K562 (cell line): ENCODE data around the gene POP5. TPM values are rescaled to one million over a fixed set of nuclear protein-coding genes. Genes with fewer than 3 reads are reported as not detected.

Source experiments
- ASH1L ChIP-seq: fragments of 450-650 bp; IDR thresholded peaks from 2 replicates; pipeline ENCODE4 v1.6.1; 2018; ENCODE audit warnings: borderline replicate concordance, mild to moderate bottlenecking, low read depth; ENCODE audit not compliant: partially characterized antibody
- BRD9 ChIP-seq: fragments of 450-650 bp; IDR thresholded peaks from 2 replicates; pipeline ENCODE4 v1.6.1; 2018; ENCODE audit warnings: low read depth; ENCODE audit not compliant: partially characterized antibody
- E4F1 ChIP-seq: fragments of 250-450 bp; sonication (Bioruptor Pico); IDR thresholded peaks from 2 replicates; pipeline ENCODE4 v1.5.0; 2021; ENCODE audit warnings: mild to moderate bottlenecking, borderline replicate concordance
- ETV1 ChIP-seq: fragments of 450-650 bp; conservative IDR thresholded peaks from 2 replicates; pipeline ENCODE4 v1.6.1; 2016; ENCODE audit warnings: missing genetic modification characterization, control low read depth, low read depth, missing compliant biosample characterization
- FOXJ2 ChIP-seq: fragments of 200-800 bp; sonication (Bioruptor generic); IDR thresholded peaks from 2 replicates; pipeline ENCODE4 v1.6.1; 2016; ENCODE audit warnings: missing genetic modification characterization, missing compliant biosample characterization
- GTF2F1 ChIP-seq: IDR thresholded peaks from 2 replicates; pipeline ENCODE4 v1.6.1; 2011; ENCODE audit warnings: low read depth, low read length, improper control_type of control experiment
- HDAC3 ChIP-seq: fragments of 450-650 bp; IDR thresholded peaks from 2 replicates; pipeline ENCODE4 v1.6.1; 2018; ENCODE audit warnings: borderline replicate concordance, mild to moderate bottlenecking, moderate library complexity; ENCODE audit not compliant: partially characterized antibody
- HEY1 ChIP-seq: fragments of 250-450 bp; sonication (Bioruptor Pico); IDR thresholded peaks from 2 replicates; pipeline ENCODE4 v1.5.0; 2020; ENCODE audit warnings: mild to moderate bottlenecking, moderate library complexity, borderline replicate concordance
- KAT2B ChIP-seq: IDR thresholded peaks from one replicate; pipeline ENCODE4 v1.6.1; 2012; ENCODE audit warnings: low read depth, mild to moderate bottlenecking, control low read depth, inconsistent platforms, low read length, moderate library complexity
- MNT ChIP-seq, 2 experiments: fragments of 450-650 bp; conservative IDR thresholded peaks; 2 replicates each; pipeline ENCODE4 v1.6.1; 2017; ENCODE audit warnings: mild to moderate bottlenecking in 2 of 2, moderate library complexity in 2 of 2
- NFIC ChIP-seq: fragments of 450-650 bp; IDR thresholded peaks from 2 replicates; pipeline ENCODE4 v1.6.1; 2017; ENCODE audit warnings: mild to moderate bottlenecking, inconsistent platforms
- NKRF ChIP-seq: fragments of 450-650 bp; IDR thresholded peaks from 2 replicates; pipeline ENCODE4 v1.6.1; 2016; ENCODE audit warnings: borderline replicate concordance
- RB1 ChIP-seq: fragments of 450-650 bp; IDR thresholded peaks from 2 replicates; pipeline ENCODE4 v1.6.1; 2017; ENCODE audit warnings: low read depth, mild to moderate bottlenecking
- SMARCA4 ChIP-seq: fragments of 450-650 bp; IDR thresholded peaks from 2 replicates; pipeline ENCODE4 v1.6.1; 2016
- THRAP3 ChIP-seq: fragments of 450-650 bp; IDR thresholded peaks from 2 replicates; pipeline ENCODE4 v1.6.1; 2016; ENCODE audit warnings: mild to moderate bottlenecking, inconsistent platforms, borderline replicate concordance
- XRCC3 ChIP-seq: fragments of 450-650 bp; IDR thresholded peaks from 2 replicates; pipeline ENCODE4 v1.6.1; 2017; ENCODE audit warnings: mild to moderate bottlenecking, moderate library complexity
- ZBTB7A ChIP-seq: IDR thresholded peaks from 2 replicates; pipeline ENCODE4 v1.6.1; 2011; ENCODE audit warnings: low read depth, mild to moderate bottlenecking, low read length, moderate library complexity, borderline replicate concordance; ENCODE audit not compliant: control insufficient read depth
- ZNF184 ChIP-seq: sonication (generic); formaldehyde crosslinking; IDR thresholded peaks from 2 replicates; pipeline ENCODE4 v1.5.0; 2020; ENCODE audit warnings: missing genetic modification reagents
- ZNF263 ChIP-seq: sonication (generic); formaldehyde crosslinking; IDR thresholded peaks from 2 replicates; pipeline ENCODE4 v1.8.0; 2022; ENCODE audit warnings: mild to moderate bottlenecking, missing genetic modification reagents, borderline replicate concordance
- ZNF316 ChIP-seq: fragments of 450-650 bp; IDR thresholded peaks from 2 replicates; pipeline ENCODE4 v1.6.1; 2016
- ZNF354B ChIP-seq: fragments of 250-450 bp; sonication (Bioruptor Pico); IDR thresholded peaks from 2 replicates; pipeline ENCODE4 v1.4.0; 2020
- polyA plus RNA-seq, 8 experiments: library from polyadenylated mRNA; depleted of rRNA in 4 of 8; stranded (reverse) in 5 of 8; unstranded in 3 of 8; fragments of >200 nt; fragmentation: Nextera tagmentation in 2 of 8; fragmentation: Illumina TruSeq in 1 of 8; extraction: Ambion mirVana in 2 of 8; extraction: Trizol in 1 of 8; gene quantifications; 2 replicates each; pipeline versions ENCODE4 v1.2.1 to v1.2.3, GENCODE V29; 2011 to 2014; ENCODE audit warnings: inconsistent platforms in 1 of 8, missing spikeins in 1 of 8
- total RNA-seq, 7 experiments: library from RNA; depleted of rRNA in 6 of 7; stranded (reverse); fragments of >200 nt in 6 of 7; fragmentation: Illumina TruSeq in 2 of 7; extraction: Trizol in 2 of 7; gene quantifications; 2 replicates each; pipeline versions ENCODE4 v1.2.1 to v1.2.3, GENCODE V29; 2011 to 2021; ENCODE audit warnings: low replicate concordance in 1 of 7
- TF ChIP-seq, protein P1 (sequence below): fragments of 450-650 bp; formaldehyde crosslinking; IDR thresholded peaks from 2 replicates; pipeline ENCODE4 v1.4.0; 2022; ENCODE audit warnings: missing genetic modification characterization

The POP5 gene
- total and polyA plus RNA-seq, 9 of the 15 experiments (the other 6 are each of a cell fraction or from before 2014, with no cell fraction given) = 57.5 to 253 (median 73.8) TPM

DNA sequence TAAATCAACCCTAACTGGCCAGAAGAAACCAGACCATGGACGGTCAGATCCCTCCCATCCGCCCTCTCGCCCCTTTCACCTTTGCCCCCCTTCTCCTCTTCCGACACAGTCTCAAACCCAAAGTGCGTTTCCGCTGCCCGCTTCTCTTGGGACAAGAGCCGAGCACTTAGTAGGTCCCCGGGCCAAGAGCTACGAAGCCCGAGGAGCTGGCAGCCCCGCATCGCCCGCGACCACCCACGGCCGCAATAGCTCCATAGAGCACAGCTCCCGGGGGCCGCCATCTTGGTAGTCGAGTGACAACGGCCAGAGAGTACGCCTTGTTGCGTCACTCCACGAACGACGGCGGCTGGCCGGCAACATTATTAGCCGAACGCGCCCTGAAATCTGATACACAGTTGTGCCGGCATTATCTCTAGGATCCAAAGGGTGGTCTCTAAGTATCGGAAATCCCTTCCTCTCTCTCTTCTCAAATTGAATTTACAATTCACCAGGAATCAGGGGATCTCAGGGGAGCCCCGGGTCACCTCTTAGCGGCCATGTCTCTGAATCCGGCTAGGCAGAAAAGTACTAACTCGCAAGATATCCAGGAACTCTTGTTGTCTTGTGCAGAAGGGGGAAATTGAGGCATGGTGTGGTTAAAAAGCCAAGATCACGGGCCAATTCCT, 52.2 kb downstream of the POP5 start, which contains the start of gene COQ5 (continued):
- TF ChIP-seq ZNF316 (peak; percentile 1; the same call in 1 of the 2 replicates), XRCC3 (no peak), RB1 (peak; percentile 84), THRAP3 (no peak), ASH1L (no peak), NFIC (peak; percentile 66), ZNF184 (no peak), ZNF354B (no peak), ZNF263 (CRISPR knock-in tag) (0 out of 2 replicates have a peak, but pooled peaks have one; percentile 17), GTF2F1 (peak; percentile 76; the same call in 1 of the 2 replicates), ETV1 (peak; percentile 54), MNT (conservative IDR thresholded peaks at IDR 0.05) (peak in 1 of 2 experiments; percentile 81), FOXJ2 (tag) (no peak), HEY1 (no peak), ZBTB7A (peak; percentile 82), E4F1 (CRISPR knock-in tag) (no peak), SMARCA4 (peak; percentile 63; the same call in 1 of the 2 replicates), HDAC3 (no peak), NKRF (peak; percentile 76), KAT2B (no peak), BRD9 (peak; percentile 84)
- TF ChIP-seq, protein P1, sequence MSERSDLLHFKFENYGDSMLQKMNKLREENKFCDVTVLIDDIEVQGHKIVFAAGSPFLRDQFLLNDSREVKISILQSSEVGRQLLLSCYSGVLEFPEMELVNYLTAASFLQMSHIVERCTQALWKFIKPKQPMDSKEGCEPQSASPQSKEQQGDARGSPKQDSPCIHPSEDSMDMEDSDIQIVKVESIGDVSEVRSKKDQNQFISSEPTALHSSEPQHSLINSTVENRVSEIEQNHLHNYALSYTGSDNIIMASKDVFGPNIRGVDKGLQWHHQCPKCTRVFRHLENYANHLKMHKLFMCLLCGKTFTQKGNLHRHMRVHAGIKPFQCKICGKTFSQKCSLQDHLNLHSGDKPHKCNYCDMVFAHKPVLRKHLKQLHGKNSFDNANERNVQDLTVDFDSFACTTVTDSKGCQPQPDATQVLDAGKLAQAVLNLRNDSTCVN (CRISPR knock-in tag) = no peak
